Psoas muscle (tissue), 8 donors: ENCODE data around the gene TOR1A. TPM values are rescaled to one million over a fixed set of nuclear protein-coding genes. Genes with fewer than 3 reads are reported as not detected.

Experiments
- ATAC-seq, 4 donors: fragments of 200-7000 bp; cut with Tn5 transposase; one replicate each; pipeline ENCODE4 v1.9.1; 2020; ENCODE audit warnings: moderate library complexity in 3 of 4, mild to moderate bottlenecking in 2 of 4
- DNase-seq, 2 donors: peaks; one replicate each; pipeline ENCODE4 v3.0.0-alpha.2; 2020
- H3K27ac ChIP-seq: fragments of 200-600 bp; one replicate; pipeline ENCODE4 v1.8.0; 2022
- H3K27me3 ChIP-seq, 3 donors: fragments of 200-600 bp in 1 of 3; one replicate each; pipeline versions ENCODE4 v1.6.1 to v1.8.0; 2013 to 2022; ENCODE audit warnings: low read length in 2 of 3, mild to moderate bottlenecking in 2 of 3, moderate library complexity in 1 of 3; ENCODE audit not compliant: insufficient read depth in 3 of 3
- H3K36me3 ChIP-seq, 2 donors: fragments of 200-600 bp in 1 of 2; one replicate each; pipeline versions ENCODE4 v1.6.1 to v1.8.0; 2013 to 2022; ENCODE audit warnings: low read depth in 1 of 2, mild to moderate bottlenecking in 1 of 2, moderate library complexity in 1 of 2; ENCODE audit not compliant: insufficient read depth in 1 of 2
- H3K4me1 ChIP-seq: fragments of 200-600 bp; one replicate; pipeline ENCODE4 v1.8.0; 2022
- H3K4me3 ChIP-seq: fragments of 200-600 bp; one replicate; pipeline ENCODE4 v1.8.0; 2022; ENCODE audit warnings: mild to moderate bottlenecking
- H3K9me3 ChIP-seq: fragments of 200-600 bp; one replicate; pipeline ENCODE4 v1.8.0; 2022
- CTCF ChIP-seq: fragments of 200-600 bp; IDR thresholded peaks from one replicate; pipeline ENCODE4 v1.8.0; 2022; ENCODE audit warnings: antibody characterized with exemption
- WGBS, 3 donors: extraction: QIAGEN DNeasy Blood & Tissue Kit; methylation state at CpG; one replicate each; pipeline versions ENCODE4 v1.1.6 to v1.1.7; 2013; 5-methylcytosine and 5-hydroxymethylcytosine counted together
- intact Hi-C, 2 donors: fragments of 100-400 bp; cut with DNase I; formaldehyde crosslinking; loops; one replicate each; pipeline versions ENCODE4 v1.11.0 to v1.14.2; 2022
- polyA plus RNA-seq, 3 donors: library from polyadenylated mRNA; stranded (reverse); fragments of 200-250 nt; gene quantifications; one replicate each; pipeline ENCODE4 v1.2.3, GENCODE V29; 2013
- total RNA-seq, 4 donors: library from RNA; stranded (reverse); fragmentation: NEBNext Ultra II Directional in 2 of 4; extraction: Animal tissue kit (Norgen Biotek cat#: 25700) in 2 of 4; gene quantifications; one replicate each; pipeline versions ENCODE4 v1.2.1 to v1.2.4, GENCODE V29; 2021 to 2023
- donor health status: healthy with polysubstance abuse.
- donor health status: DM: no; HTN: no; CAD: no; lungs with moderate emphysema.
- donor health status: Bipolar disorder and iron deficiency.
- donor health status: healthy.
- donor health status: DM: yes; HTN: yes; CAD: no.
- donor health status: DM: no; HTN: no; CAD: no.
- donor health status: DM: no; HTN: no; CAD: no.
- donor health status: DM: yes; HTN: yes; CAD: no.

TOR1A gene
- total and polyA plus RNA-seq, 7 donors, result 10.4 to 25.4 (median 17.9) TPM

GRCh38 chr9:129806061-129806460 is 17.9 kb downstream of the TOR1A start:
- ATAC-seq (no peak), DNase-seq (no peak)
- H3K4me1 ChIP-seq, result peaks cover 8% of the 10 kb centered on the region
- peaks cover 3 to 57% of the 10 kb centered on the region in 2 donors for H3K36me3 ChIP-seq
- no peak for TF ChIP-seq CTCF
- no peaks in the 10 kb centered on the region for H3K27me3 ChIP-seq
- WGBS, 3 donors, result 73 to 83% (median 80%) methylated on average over 4 of the region's 4 CpGs
- intact Hi-C loops, result no loop called here
- H3K27ac ChIP-seq, result no peak overlapping the region
- H3K9me3 ChIP-seq, result no peaks in the 10 kb centered on the region
- H3K4me3 ChIP-seq, result no peak overlapping the region

- no peaks in the 10 kb centered on the region for H3K27me3 ChIP-seq
- peak overlapping the region; percentile 90 for H3K27ac ChIP-seq
- H3K4me1 ChIP-seq, result peaks cover 8% of the 10 kb centered on the region
- ATAC-seq, result no peak
- peak overlapping the region; percentile 94 for H3K4me3 ChIP-seq
- peaks cover 0 to 35% of the 10 kb centered on the region in 2 donors for H3K36me3 ChIP-seq
- DNase-seq, result no peak
- no peak for TF ChIP-seq CTCF
- intact Hi-C loops, result no loop called here
- no peaks in the 10 kb centered on the region for H3K9me3 ChIP-seq
- WGBS, 3 donors, result 1 to 3% (median 2%) methylated on average over 14 of the region's 14 CpGs
These were observed 20.3 kb downstream of the TOR1A start for GRCh38 chr9:129803676-129804060.

GRCh38 chr9:129802833-129803675 is 20.9 kb downstream of the TOR1A start, which contains the start of gene TOR1B:
Gene TOR1B (plus strand): TSS chr9:129803184. CDS start chr9:129803213, 29 bp downstream.
- Histone ChIP-seq H3K4me1 (peaks cover 8% of the 10 kb centered on the region), H3K9me3 (no peaks in the 10 kb centered on the region), H3K36me3 (peaks cover 0 to 32% of the 10 kb centered on the region in 2 donors), H3K27ac (peak within 1 kb of the TSS; percentile 90), H3K27me3 (no peaks in the 10 kb centered on the region), H3K4me3 (peak within 1 kb of the TSS; percentile 94)
- 0 to 2% (median 1%) methylated on average over 68 to 93 of the region's 93 CpGs for WGBS, 3 donors
- TF ChIP-seq CTCF, result no peak
- peak; percentile 95 to 96 for DNase-seq
- ATAC-seq, result peak; percentile 96 to 100 (median 99)
- intact Hi-C loops, result no loop called here

- Histone ChIP-seq H3K9me3 (no peaks in the 10 kb centered on the region), H3K27me3 (no peaks in the 10 kb centered on the region), H3K36me3 (peaks cover 0 to 17% of the 10 kb centered on the region in 2 donors), H3K4me1 (peaks cover 8% of the 10 kb centered on the region), H3K4me3 (no peak overlapping the region), H3K27ac (no peak overlapping the region)
- no peak for ATAC-seq
- DNase-seq, result no peak
- intact Hi-C loops, result no loop called here
- 76 to 81% (median 80%) methylated on average over 17 of the region's 17 CpGs for WGBS, 3 donors
- no peak for TF ChIP-seq CTCF
These were observed 22.4 kb downstream of the TOR1A start for GRCh38 chr9:129801504-129801903.
